H9 (cell line): ENCODE data around the gene HBP1. TPM values are rescaled to one million over a fixed set of nuclear protein-coding genes. Genes with fewer than 3 reads are reported as not detected.
A peak's percentile ranks its signal among the peaks of the same experiment; 100 is the strongest.

Experiments used
- DNase-seq: peaks from one replicate; pipeline ENCODE4 v3.0.0-alpha.2; 2017
- H2AFZ ChIP-seq: one replicate; pipeline ENCODE4 v1.6.1; 2013; ENCODE audit warnings: mild to moderate bottlenecking, low read length, control low read depth, moderate library complexity
- H2AK5ac ChIP-seq: 2 replicates; pipeline ENCODE4 v1.6.1; 2013; ENCODE audit warnings: low read length, control low read depth, mixed read lengths; ENCODE audit not compliant: insufficient read length
- H2BK120ac ChIP-seq: one replicate; pipeline ENCODE4 v1.6.1; 2013; ENCODE audit warnings: low read depth, mild to moderate bottlenecking, low read length, control low read depth, inconsistent platforms; ENCODE audit not compliant: poor library complexity, severe bottlenecking
- H2BK12ac ChIP-seq: 2 replicates; pipeline ENCODE4 v1.6.1; 2013; ENCODE audit warnings: low read length, control low read depth, mixed read lengths, low read depth; ENCODE audit not compliant: insufficient read length
- H2BK15ac ChIP-seq: 2 replicates; pipeline ENCODE4 v1.6.1; 2013; ENCODE audit warnings: low read depth, low read length, control low read depth
- H2BK20ac ChIP-seq: one replicate; pipeline ENCODE4 v1.6.1; 2013; ENCODE audit warnings: low read depth, mild to moderate bottlenecking, low read length, control low read depth, inconsistent platforms; ENCODE audit not compliant: poor library complexity, severe bottlenecking
- H2BK5ac ChIP-seq: 2 replicates; pipeline ENCODE4 v1.6.1; 2013; ENCODE audit warnings: low read length, control low read depth, mixed read lengths; ENCODE audit not compliant: insufficient read length
- H3K14ac ChIP-seq: 2 replicates; pipeline ENCODE4 v1.6.1; 2013; ENCODE audit warnings: low read length, control low read depth; ENCODE audit not compliant: insufficient read depth
- H3K18ac ChIP-seq: 2 replicates; pipeline ENCODE4 v1.6.1; 2013; ENCODE audit warnings: low read depth, mild to moderate bottlenecking, mixed read lengths, low read length, control low read depth; ENCODE audit not compliant: insufficient read length
- H3K23ac ChIP-seq: 2 replicates; pipeline ENCODE4 v1.6.1; 2013; ENCODE audit warnings: low read length, control low read depth, mixed read lengths, low read depth; ENCODE audit not compliant: insufficient read length
- H3K23me2 ChIP-seq: 2 replicates; pipeline ENCODE4 v1.6.1; 2013; ENCODE audit warnings: low read depth, mild to moderate bottlenecking, mixed read lengths, low read length, control low read depth; ENCODE audit not compliant: insufficient read length, poor library complexity, severe bottlenecking
- H3K27ac ChIP-seq: 2 replicates; pipeline ENCODE4 v1.5.1; 2013; ENCODE audit warnings: low read length, control low read depth, mixed read lengths, low read depth; ENCODE audit not compliant: insufficient read length
- H3K27me3 ChIP-seq: 2 replicates; pipeline ENCODE4 v1.6.1; 2013; ENCODE audit warnings: low read length, control low read depth, inconsistent platforms; ENCODE audit not compliant: insufficient read depth
- H3K4ac ChIP-seq: 2 replicates; pipeline ENCODE4 v1.6.1; 2013; ENCODE audit warnings: low read depth, mild to moderate bottlenecking, control low read depth, inconsistent platforms, low read length, moderate library complexity
- H3K4me1 ChIP-seq: 2 replicates; pipeline ENCODE4 v1.6.1; 2013; ENCODE audit warnings: low read length, control low read depth, inconsistent platforms; ENCODE audit not compliant: insufficient read depth
- H3K4me2 ChIP-seq: 2 replicates; pipeline ENCODE4 v1.6.1; 2013; ENCODE audit warnings: low read length, control low read depth, mixed read lengths; ENCODE audit not compliant: insufficient read length, insufficient read depth
- H3K56ac ChIP-seq: 2 replicates; pipeline ENCODE4 v1.6.1; 2013; ENCODE audit warnings: low read depth, mild to moderate bottlenecking, mixed read lengths, low read length, control low read depth; ENCODE audit not compliant: insufficient read length
- H3K79me1 ChIP-seq: 2 replicates; pipeline ENCODE4 v1.6.1; 2013; ENCODE audit warnings: low read depth, mild to moderate bottlenecking, moderate library complexity, low read length, control low read depth, inconsistent platforms; ENCODE audit not compliant: insufficient read depth, poor library complexity, severe bottlenecking
- H3K79me2 ChIP-seq: 2 replicates; pipeline ENCODE4 v1.6.1; 2013; ENCODE audit warnings: low read length, control low read depth, inconsistent platforms; ENCODE audit not compliant: insufficient read depth
- H3K9ac ChIP-seq: 2 replicates; pipeline ENCODE4 v1.6.1; 2013; ENCODE audit warnings: low read length, control low read depth, mixed read lengths; ENCODE audit not compliant: insufficient read length; ENCODE audit errors: extremely low read depth
- H3K9me3 ChIP-seq: one replicate; pipeline ENCODE4 v1.6.1; 2013; ENCODE audit warnings: low read depth, low read length, inconsistent platforms; ENCODE audit not compliant: control insufficient read depth
- H3T11ph ChIP-seq: one replicate; pipeline ENCODE4 v1.6.1; 2013; ENCODE audit warnings: mild to moderate bottlenecking, low read length, control low read depth, inconsistent platforms
- H4K20me1 ChIP-seq: one replicate; pipeline ENCODE4 v1.6.1; 2013; ENCODE audit not compliant: control insufficient read depth, insufficient read length, insufficient read depth
- H4K5ac ChIP-seq: 2 replicates; pipeline ENCODE4 v1.6.1; 2013; ENCODE audit warnings: low read depth, mild to moderate bottlenecking, mixed read lengths, low read length, control low read depth; ENCODE audit not compliant: insufficient read length
- H4K8ac ChIP-seq: replicated peaks from 2 replicates; pipeline ENCODE4 v1.6.1; 2013; ENCODE audit warnings: low read length, control low read depth, mixed read lengths, low read depth; ENCODE audit not compliant: insufficient read length
- H4K91ac ChIP-seq: 2 replicates; pipeline ENCODE4 v1.6.1; 2013; ENCODE audit warnings: low read depth, mild to moderate bottlenecking, moderate library complexity, mixed read lengths, low read length, control low read depth; ENCODE audit not compliant: insufficient read length
- H3K27ac Mint-ChIP-seq, 3 experiments: 2 replicates in 2 of 3; 3 replicates in 1 of 3; pipeline ENCODE4 v1.8.0; 2020 to 2021; ENCODE audit warnings: mixed read lengths in 3 of 3, mild to moderate bottlenecking in 1 of 3, moderate library complexity in 1 of 3
- H3K27me3 Mint-ChIP-seq: 2 replicates; pipeline ENCODE4 v1.8.0; 2021; ENCODE audit warnings: low read depth, mild to moderate bottlenecking, moderate library complexity, mixed read lengths
- H3K36me3 Mint-ChIP-seq, 3 experiments: 2 replicates in 2 of 3; 3 replicates in 1 of 3; pipeline ENCODE4 v1.8.0; 2020 to 2021; ENCODE audit warnings: low read depth in 3 of 3, mixed read lengths in 3 of 3; ENCODE audit not compliant: insufficient read depth in 1 of 3
- H3K4me1 Mint-ChIP-seq, 2 experiments: 2 replicates each; pipeline ENCODE4 v1.8.0; 2020; ENCODE audit warnings: mixed read lengths in 2 of 2
- H3K4me3 Mint-ChIP-seq, 2 experiments: 2 replicates in 1 of 2; 3 replicates in 1 of 2; pipeline ENCODE4 v1.8.0; 2020 to 2021; ENCODE audit warnings: mild to moderate bottlenecking in 2 of 2, mixed read lengths in 2 of 2, moderate library complexity in 1 of 2
- H3K9me3 Mint-ChIP-seq, 2 experiments: 2 replicates in 1 of 2; 3 replicates in 1 of 2; pipeline ENCODE4 v1.8.0; 2020; ENCODE audit warnings: mild to moderate bottlenecking in 2 of 2, mixed read lengths in 2 of 2, moderate library complexity in 1 of 2
- WGBS: extraction: QIAGEN DNeasy Blood & Tissue Kit; methylation state at CpG from one replicate; pipeline ENCODE4 v1.1.7; 2013; ENCODE audit warnings: missing lambda C conversion rate, low lambda C conversion rate, mixed read lengths; ENCODE audit not compliant: insufficient read length; ENCODE audit errors: extremely low coverage; 5-methylcytosine and 5-hydroxymethylcytosine counted together
- total RNA-seq: library from RNA; stranded (reverse); gene quantifications from 2 replicates; pipeline ENCODE4 v1.2.1, GENCODE V29; 2021
- TF ChIP-seq, protein P1 (sequence below): fragments of 200-600 bp; sonication (generic); conservative IDR thresholded peaks from 3 replicates; pipeline ENCODE4 v1.8.0; 2021; ENCODE audit warnings: antibody characterized with exemption, mild to moderate bottlenecking

Gene HBP1
- total RNA-seq, 1 experiment from 2014 or later = 27.6 TPM

GRCh38 chr7:107203607-107204006, 34.8 kb downstream of the HBP1 start:
- H3K4ac ChIP-seq = no peak overlapping the region
- Mint-ChIP-seq H3K4me3 (no peak overlapping the region), H3K36me3 (peaks cover 0 to 38% (median 27%) of the 10 kb centered on the region in 3 experiments; a peak in 5 of 7 replicates), H3K9me3 (no peaks in the 10 kb centered on the region), H3K27ac (peak overlapping the region in 1 of 3 experiments; percentile 91; a peak in 2 of 7 replicates), H3K27me3 (no peaks in the 10 kb centered on the region), H3K4me1 (no peaks in the 10 kb centered on the region)
- DNase-seq = no peak
- no peak overlapping the region for H3T11ph ChIP-seq
- H3K23me2 ChIP-seq = no peaks in the 10 kb centered on the region
- H3K9ac ChIP-seq = no peak overlapping the region
- H2BK15ac ChIP-seq = no peak overlapping the region
- no peak overlapping the region for H4K8ac ChIP-seq
- H3K4me1 ChIP-seq = no peaks in the 10 kb centered on the region
- no peak overlapping the region for H4K5ac ChIP-seq
- no peaks in the 10 kb centered on the region for H3K9me3 ChIP-seq
- H3K27me3 ChIP-seq = no peaks in the 10 kb centered on the region
- no peak overlapping the region for H2AFZ ChIP-seq
- no peak overlapping the region for H2BK120ac ChIP-seq
- H3K18ac ChIP-seq = no peak overlapping the region
- no peak overlapping the region for H3K4me2 ChIP-seq
- no peak overlapping the region for H3K27ac ChIP-seq
- no peak overlapping the region for H2BK5ac ChIP-seq
- TF ChIP-seq, protein P1, sequence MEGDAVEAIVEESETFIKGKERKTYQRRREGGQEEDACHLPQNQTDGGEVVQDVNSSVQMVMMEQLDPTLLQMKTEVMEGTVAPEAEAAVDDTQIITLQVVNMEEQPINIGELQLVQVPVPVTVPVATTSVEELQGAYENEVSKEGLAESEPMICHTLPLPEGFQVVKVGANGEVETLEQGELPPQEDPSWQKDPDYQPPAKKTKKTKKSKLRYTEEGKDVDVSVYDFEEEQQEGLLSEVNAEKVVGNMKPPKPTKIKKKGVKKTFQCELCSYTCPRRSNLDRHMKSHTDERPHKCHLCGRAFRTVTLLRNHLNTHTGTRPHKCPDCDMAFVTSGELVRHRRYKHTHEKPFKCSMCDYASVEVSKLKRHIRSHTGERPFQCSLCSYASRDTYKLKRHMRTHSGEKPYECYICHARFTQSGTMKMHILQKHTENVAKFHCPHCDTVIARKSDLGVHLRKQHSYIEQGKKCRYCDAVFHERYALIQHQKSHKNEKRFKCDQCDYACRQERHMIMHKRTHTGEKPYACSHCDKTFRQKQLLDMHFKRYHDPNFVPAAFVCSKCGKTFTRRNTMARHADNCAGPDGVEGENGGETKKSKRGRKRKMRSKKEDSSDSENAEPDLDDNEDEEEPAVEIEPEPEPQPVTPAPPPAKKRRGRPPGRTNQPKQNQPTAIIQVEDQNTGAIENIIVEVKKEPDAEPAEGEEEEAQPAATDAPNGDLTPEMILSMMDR = no peak
- WGBS = no CpG with 5 or more reads among the region's 7 CpGs
- no peak overlapping the region for H4K91ac ChIP-seq
- H3K14ac ChIP-seq = no peak overlapping the region
- no peak overlapping the region for H2BK20ac ChIP-seq
- H3K79me1 ChIP-seq = no peaks in the 10 kb centered on the region
- H2AK5ac ChIP-seq = no peak overlapping the region
- H3K79me2 ChIP-seq = no peaks in the 10 kb centered on the region
- H3K56ac ChIP-seq = no peak overlapping the region
- H4K20me1 ChIP-seq = no peaks in the 10 kb centered on the region
- no peak overlapping the region for H2BK12ac ChIP-seq
- no peak overlapping the region for H3K23ac ChIP-seq
